GM12878 (cell line): ENCODE data around the gene DENND1A. TPM values are rescaled to one million over a fixed set of nuclear protein-coding genes. Genes with fewer than 3 reads are reported as not detected.

ENCODE experiments used
- ATAC-seq: fragments of 200-7000 bp; cut with Tn5 transposase; 3 replicates; pipeline ENCODE4 v1.9.1; 2020; ENCODE audit warnings: mild to moderate bottlenecking, moderate library complexity
- BruUV-seq: library from RNA; stranded (reverse); fragments of 400-500 nt; replicated peaks from 2 replicates; lab custom pipeline; 2021; lab: Mats Ljungman, UMichigan
- CTCF ChIA-PET: fragments of 300-600 bp; sonication (Branson Sonifier 250); formaldehyde crosslinking; extraction: SDS; loops from one replicate; lab custom pipeline; 2021; ENCODE audit warnings: inconsistent platforms; lab: Yijun Ruan, JAX
- POLR2A ChIA-PET: fragments of 350-600 bp; formaldehyde crosslinking; extraction: SDS; loops from one replicate; lab custom pipeline; 2021; ENCODE audit warnings: inconsistent platforms; lab: Charles Lee
- RAD21 ChIA-PET: fragments of 300-600 bp; sonication (Branson Sonifier 250); formaldehyde crosslinking; loops from one replicate; lab custom pipeline; 2023; ENCODE audit warnings: antibody characterized with exemption; ENCODE audit not compliant: unreplicated experiment; lab: Charles Lee
- SMC1A ChIA-PET: fragments of 300-600 bp; sonication (Branson Sonifier 250); formaldehyde crosslinking; loops from one replicate; lab custom pipeline; 2023; ENCODE audit not compliant: unreplicated experiment, uncharacterized antibody; lab: Charles Lee
- DNase-seq: peaks from one replicate; pipeline ENCODE4 v3.0.0-alpha.2; 2011; ENCODE audit warnings: low read depth, low spot score
- FAIRE-seq: peaks from 3 replicates; lab custom pipeline; 2011; peaks lifted over from hg19 to GRCh38; lab: Jason Lieb, UNC
- H2AFZ ChIP-seq: 2 replicates; pipeline ENCODE4 v1.6.0; 2011; ENCODE audit warnings: low read depth, low read length, control low read depth; ENCODE audit not compliant: control insufficient read depth
- H3K27ac ChIP-seq: 2 replicates; pipeline ENCODE4 v1.5.1; 2011; ENCODE audit warnings: control low read depth; ENCODE audit not compliant: control insufficient read depth, insufficient read depth
- H3K27me3 ChIP-seq, 2 experiments: replicated peaks in 1 of 2; 2 replicates each; pipeline versions ENCODE4 v1.6.0 to v1.6.1; 2011; ENCODE audit warnings: low read length in 1 of 2; ENCODE audit not compliant: control insufficient read depth in 2 of 2, insufficient read depth in 2 of 2
- H3K36me3 ChIP-seq, 2 experiments: 2 replicates each; pipeline ENCODE4 v1.5.1; 2011; ENCODE audit warnings: low read length in 1 of 2; ENCODE audit not compliant: control insufficient read depth in 2 of 2, insufficient read depth in 2 of 2
- H3K4me1 ChIP-seq: 2 replicates; pipeline ENCODE4 v1.6.1; 2011; ENCODE audit warnings: mild to moderate bottlenecking, low read length, moderate library complexity, mixed read lengths; ENCODE audit not compliant: control insufficient read depth, insufficient read depth
- H3K4me2 ChIP-seq: 2 replicates; pipeline ENCODE4 v1.6.0; 2011; ENCODE audit warnings: control low read depth; ENCODE audit not compliant: control insufficient read depth, insufficient read depth
- H3K4me3 ChIP-seq: fragments of 200-600 bp; sonication (generic); 2 replicates; pipeline ENCODE4 v1.5.1; 2016
- H3K79me2 ChIP-seq: 2 replicates; pipeline ENCODE4 v1.6.0; 2011; ENCODE audit warnings: low read length; ENCODE audit not compliant: control insufficient read depth, insufficient read depth
- H3K9ac ChIP-seq: 2 replicates; pipeline ENCODE4 v1.8.0; 2011; ENCODE audit warnings: low read length, control low read depth, mixed read lengths; ENCODE audit not compliant: control insufficient read depth, insufficient read depth
- H3K9me3 ChIP-seq: replicated peaks from 3 replicates; pipeline ENCODE4 v1.5.1; 2011; ENCODE audit warnings: mild to moderate bottlenecking, low read length; ENCODE audit not compliant: control insufficient read depth, insufficient read depth
- H4K20me1 ChIP-seq: 2 replicates; pipeline ENCODE4 v1.6.0; 2011; ENCODE audit not compliant: control insufficient read depth, insufficient read depth
- CEBPZ ChIP-seq: fragments of 150-350 bp; IDR thresholded peaks from 2 replicates; pipeline ENCODE4 v1.6.1; 2016; ENCODE audit warnings: low read depth, low read length
- DPF2 ChIP-seq: fragments of 450-650 bp; IDR thresholded peaks from 2 replicates; pipeline ENCODE4 v1.6.1; 2017; ENCODE audit warnings: mild to moderate bottlenecking
- KDM1A ChIP-seq: fragments of 200-600 bp; sonication (generic); IDR thresholded peaks from 2 replicates; pipeline ENCODE4 v1.6.1; 2016; ENCODE audit warnings: borderline replicate concordance
- MAX ChIP-seq: IDR thresholded peaks from 2 replicates; pipeline ENCODE4 v1.6.1; 2012; ENCODE audit warnings: low read depth, low read length, improper control_type of control experiment
- NR2C2 ChIP-seq: IDR thresholded peaks from 2 replicates; pipeline ENCODE4 v1.6.1; 2011; ENCODE audit warnings: borderline replicate concordance, low read depth; ENCODE audit not compliant: control insufficient read depth, insufficient read length
- POLR2A ChIP-seq: IDR thresholded peaks from 2 replicates; pipeline ENCODE4 v1.6.1; 2011; ENCODE audit warnings: low read depth, mild to moderate bottlenecking, low read length
- RAD21 ChIP-seq: IDR thresholded peaks from 2 replicates; pipeline ENCODE4 v1.6.1; 2011; ENCODE audit warnings: mild to moderate bottlenecking, low read depth, low read length, moderate library complexity; ENCODE audit not compliant: insufficient read depth
- SMAD5 ChIP-seq: IDR thresholded peaks from 2 replicates; pipeline ENCODE4 v1.6.1; 2016; ENCODE audit warnings: antibody characterized with exemption, low read depth
- SP1 ChIP-seq: IDR thresholded peaks from one replicate; pipeline ENCODE4 v1.6.1; 2011; ENCODE audit warnings: low read depth, low read length
- ZNF274 ChIP-seq: IDR thresholded peaks from one replicate; pipeline ENCODE4 v1.8.0; 2011; ENCODE audit not compliant: insufficient read length, insufficient read depth
- WGBS: methylation state at CpG from one replicate; pipeline ENCODE4 v1.1.6; 2016; ENCODE audit warnings: low lambda C conversion rate; ENCODE audit not compliant: insufficient replicate concordance, insufficient coverage; ENCODE audit errors: missing lambda C conversion rate; 5-methylcytosine and 5-hydroxymethylcytosine counted together
- in situ Hi-C: fragments of 300-500 bp; cut with MboI; formaldehyde crosslinking; loops from 9 replicates; pipeline ENCODE4 v1.14.3; 2018; ENCODE audit warnings: mixed read lengths
- intact Hi-C: fragments of 100-400 bp; cut with micrococcal nuclease; formaldehyde crosslinking; loops from one replicate; pipeline ENCODE4 v1.14.2; 2022; ENCODE audit not compliant: unreplicated experiment
- polyA plus RNA-seq, 11 experiments: library from polyadenylated mRNA; depleted of rRNA in 4 of 11; unstranded in 6 of 11; stranded (reverse) in 5 of 11; fragments of >200 nt; fragmentation: Nextera tagmentation in 4 of 11; fragmentation: Illumina TruSeq in 1 of 11; extraction: Ambion mirVana in 4 of 11; extraction: Trizol in 1 of 11; gene quantifications; 1 replicate in 1 of 11; 2 replicates in 10 of 11; pipeline versions ENCODE4 v1.2.1 to v1.2.3, GENCODE V29; 2011 to 2016; ENCODE audit warnings: inconsistent platforms in 2 of 11, missing spikeins in 2 of 11, low read depth in 1 of 11
- total RNA-seq, 4 experiments: library from RNA; depleted of rRNA in 3 of 4; stranded (reverse); fragments of >200 nt in 3 of 4; fragmentation: Illumina TruSeq in 1 of 4; extraction: Trizol in 1 of 4; gene quantifications; 2 replicates each; pipeline versions ENCODE4 v1.2.1 to v1.2.3, GENCODE V29; 2013 to 2021

Gene DENND1A
- total and polyA plus RNA-seq, 10 of the 15 experiments (the other 5 are each of a cell fraction or from before 2014, with no cell fraction given): 14.1 to 48.6 (median 35.2) TPM

GRCh38 chr9:123438321-123438720 lies 491.6 kb downstream of the DENND1A start:
- H3K4me2 ChIP-seq: no peak overlapping the region
- no peak for FAIRE-seq
- SMC1A ChIA-PET: interaction anchor here (0.6 kb wide), 1 partner anchor 1796 kb away, joined by 4 read pairs; no protein-coding TSS in a partner anchor
- no peak overlapping the region for H3K27ac ChIP-seq
- H4K20me1 ChIP-seq: no peaks in the 10 kb centered on the region
- POLR2A ChIA-PET: no interaction called here
- ATAC-seq: no peak
- BruUV-seq: no TSS peak
- RAD21 ChIA-PET: no interaction called here
- in situ Hi-C loops: no loop called here
- no peak overlapping the region for H3K9ac ChIP-seq
- no peaks in the 10 kb centered on the region for H3K27me3 ChIP-seq
- no peaks in the 10 kb centered on the region for H3K9me3 ChIP-seq
- H3K79me2 ChIP-seq: no peaks in the 10 kb centered on the region
- WGBS: 84% methylated on average over 8 of the region's 8 CpGs
- H3K36me3 ChIP-seq: peaks cover 3 to 13% of the 10 kb centered on the region in 2 experiments; a peak in 3 of 4 replicates
- CTCF ChIA-PET: interaction anchor here (0.7 kb wide), 1 partner anchor 9 kb away, joined by 3 read pairs; no protein-coding TSS in a partner anchor
- H3K4me3 ChIP-seq: no peak overlapping the region
- DNase-seq: no peak
- TF ChIP-seq ZNF274 (no peak), SP1 (no peak), SMAD5 (no peak), NR2C2 (no peak), DPF2 (no peak), CEBPZ (no peak), RAD21 (no peak), KDM1A (no peak), POLR2A (no peak), MAX (no peak)
- TF ChIP-seq, all 136 proteins: peak for 0
- no peaks in the 10 kb centered on the region for H3K4me1 ChIP-seq
- H2AFZ ChIP-seq: no peak overlapping the region
- intact Hi-C loops: no loop called here
